Measurements from ENCODE around the gene BICD2. TPM values are rescaled to one million over a fixed set of nuclear protein-coding genes. Genes with fewer than 3 reads are reported as not detected.
"Not testable (repeated sequence)": the region's sequence is repeated elsewhere in the genome, so short reads cannot be mapped to it uniquely, and the experiment has no call there.

The BICD2 gene
- total RNA-seq (2014; rRNA removed; shearing (Covaris generic); ENCODE audit: low replicate concordance): 25.6 and 35.4 TPM in 2 replicates

- peak within 1 kb of the TSS; percentile 89 for H3K4me2 ChIP-seq (ENCODE audit: low read depth, low read length, poor library complexity, severe bottlenecking)
- H3K4me3 ChIP-seq (ENCODE audit: low read length): peak within 1 kb of the TSS; percentile 87
- H3K27me3 ChIP-seq (ENCODE audit: low read length): no peaks in the 10 kb centered on the region
- H3K9me2 ChIP-seq (replicated peaks; ENCODE audit: insufficient read depth, low read length): no peaks in the 10 kb centered on the region
- H3K36me3 ChIP-seq (ENCODE audit: insufficient read depth, low read length): no peaks in the 10 kb centered on the region
- no peaks in the 10 kb centered on the region for H3K9me3 ChIP-seq (ENCODE audit: low read length)
- no peak for DNase-seq
- peak within 1 kb of the TSS; percentile 87 for H3K27ac ChIP-seq (ENCODE audit: low read length)
- H3K9ac ChIP-seq (ENCODE audit: low read length): peak within 1 kb of the TSS; percentile 96
- H3K4me1 ChIP-seq (ENCODE audit: low read length): peaks cover 33% of the 10 kb centered on the region
- peak within 1 kb of the TSS; percentile 58; the same call in 1 of the 2 replicates for H2AFZ ChIP-seq (ENCODE audit: low read length)
- H4K20me1 ChIP-seq (ENCODE audit: insufficient read depth, low read depth, low read length): peaks cover 39% of the 10 kb centered on the region
- H3K79me2 ChIP-seq (ENCODE audit: low read length): peaks cover 51% of the 10 kb centered on the region
Measured at GRCh38 chr9:92764381-92764987, at the start of gene BICD2. BICD2 (minus strand) TSS chr9:92764833; CDS start chr9:92764744, 89 bp downstream.

- H3K36me3 ChIP-seq (ENCODE audit: insufficient read depth, low read length); H3K27ac ChIP-seq (ENCODE audit: low read length); H3K9ac ChIP-seq (ENCODE audit: low read length); H4K20me1 ChIP-seq (ENCODE audit: insufficient read depth, low read depth, low read length); H3K4me1 ChIP-seq (ENCODE audit: low read length); H3K79me2 ChIP-seq (ENCODE audit: low read length); H3K4me2 ChIP-seq (ENCODE audit: low read depth, low read length, poor library complexity, severe bottlenecking); H3K9me3 ChIP-seq (ENCODE audit: low read length); H3K27me3 ChIP-seq (ENCODE audit: low read length); H3K4me3 ChIP-seq (ENCODE audit: low read length); H2AFZ ChIP-seq (ENCODE audit: low read length); H3K9me2 ChIP-seq (replicated peaks; ENCODE audit: insufficient read depth, low read length); DNase-seq: not testable (repeated sequence)
Measured at GRCh38 chr9:92809629-92810326, 45.1 kb upstream of the BICD2 start.

- Histone ChIP-seq H3K9me3 (ENCODE audit: low read length) (no peaks in the 10 kb centered on the region), H3K36me3 (ENCODE audit: insufficient read depth, low read length) (no peaks in the 10 kb centered on the region), H3K9me2 (replicated peaks; ENCODE audit: insufficient read depth, low read length) (no peaks in the 10 kb centered on the region), H3K4me2 (ENCODE audit: low read depth, low read length, poor library complexity, severe bottlenecking) (no peak overlapping the region), H2AFZ (ENCODE audit: low read length) (no peak overlapping the region), H3K9ac (ENCODE audit: low read length) (no peak overlapping the region), H3K4me3 (ENCODE audit: low read length) (no peak overlapping the region), H3K4me1 (ENCODE audit: low read length) (no peaks in the 10 kb centered on the region), H3K27me3 (ENCODE audit: low read length) (no peaks in the 10 kb centered on the region; the same call in 1 of the 2 replicates), H3K27ac (ENCODE audit: low read length) (no peak overlapping the region), H3K79me2 (ENCODE audit: low read length) (no peaks in the 10 kb centered on the region), H4K20me1 (ENCODE audit: insufficient read depth, low read depth, low read length) (no peaks in the 10 kb centered on the region)
- no peak for DNase-seq
Measured at GRCh38 chr9:92808726-92809451, 44.3 kb upstream of the BICD2 start.

DNA sequence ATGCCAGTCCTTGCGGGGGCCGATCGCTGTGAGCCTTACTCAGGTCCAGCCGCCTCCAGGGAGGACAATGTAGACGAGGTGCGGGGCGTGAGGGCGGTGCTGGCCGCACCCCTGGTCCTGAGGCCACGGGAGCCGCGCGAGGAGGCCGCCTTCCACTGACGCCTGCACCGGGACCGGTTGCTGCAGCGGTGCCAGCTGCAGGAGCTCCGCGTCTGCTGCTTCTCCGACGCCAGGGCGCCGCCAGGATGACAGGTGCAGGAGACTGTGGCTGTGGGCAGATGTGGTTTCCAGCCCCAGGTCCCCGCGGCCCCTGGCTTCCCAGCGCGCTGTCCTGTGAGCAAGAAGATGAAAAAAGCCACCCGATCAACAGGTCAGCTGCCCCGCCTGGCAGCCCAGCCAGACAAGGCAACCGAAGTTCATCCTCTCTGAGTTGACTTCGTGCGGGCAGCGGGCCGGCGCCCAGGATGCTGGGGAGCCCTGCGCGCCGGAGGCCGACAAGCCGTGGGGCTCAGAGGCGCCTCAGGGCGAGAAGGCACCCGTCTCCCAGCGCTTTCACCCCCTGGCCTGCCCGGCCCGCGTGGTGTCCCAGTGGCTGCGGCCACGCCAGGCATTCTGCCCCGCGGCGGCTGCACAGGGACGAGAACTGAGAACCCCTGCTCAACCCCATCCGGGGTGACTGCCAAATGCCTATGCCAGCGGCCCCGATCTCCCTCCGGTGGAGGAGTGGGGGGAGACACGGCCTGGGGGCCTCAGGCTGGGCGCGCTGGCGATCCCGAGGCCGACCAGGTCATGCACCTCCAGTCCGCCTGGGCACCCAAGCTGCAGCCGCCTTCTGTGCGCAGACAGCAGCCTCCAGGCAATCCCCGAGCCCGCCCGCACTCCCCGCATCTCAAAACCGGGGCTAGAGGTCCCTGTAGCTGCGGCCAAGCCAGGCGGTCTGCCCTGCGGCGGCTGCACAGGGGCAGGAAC, 43.4 kb upstream of the BICD2 start:
- DNase-seq: no peak
- Histone ChIP-seq H3K9me2 (replicated peaks; ENCODE audit: insufficient read depth, low read length) (no peaks in the 10 kb centered on the region), H3K79me2 (ENCODE audit: low read length) (no peaks in the 10 kb centered on the region), H4K20me1 (ENCODE audit: insufficient read depth, low read depth, low read length) (no peaks in the 10 kb centered on the region), H3K27me3 (ENCODE audit: low read length) (no peaks in the 10 kb centered on the region; the same call in 1 of the 2 replicates), H3K4me3 (ENCODE audit: low read length) (no peak overlapping the region), H2AFZ (ENCODE audit: low read length) (no peak overlapping the region), H3K4me2 (ENCODE audit: low read depth, low read length, poor library complexity, severe bottlenecking) (no peak overlapping the region), H3K36me3 (ENCODE audit: insufficient read depth, low read length) (no peaks in the 10 kb centered on the region), H3K9me3 (ENCODE audit: low read length) (no peaks in the 10 kb centered on the region), H3K4me1 (ENCODE audit: low read length) (no peaks in the 10 kb centered on the region), H3K27ac (ENCODE audit: low read length) (no peak overlapping the region), H3K9ac (ENCODE audit: low read length) (no peak overlapping the region)

- no peaks in the 10 kb centered on the region for H3K36me3 ChIP-seq (ENCODE audit: insufficient read depth, low read length)
Measured at GRCh38 chr9:92807031-92807756, 42.6 kb upstream of the BICD2 start.

DNA sequence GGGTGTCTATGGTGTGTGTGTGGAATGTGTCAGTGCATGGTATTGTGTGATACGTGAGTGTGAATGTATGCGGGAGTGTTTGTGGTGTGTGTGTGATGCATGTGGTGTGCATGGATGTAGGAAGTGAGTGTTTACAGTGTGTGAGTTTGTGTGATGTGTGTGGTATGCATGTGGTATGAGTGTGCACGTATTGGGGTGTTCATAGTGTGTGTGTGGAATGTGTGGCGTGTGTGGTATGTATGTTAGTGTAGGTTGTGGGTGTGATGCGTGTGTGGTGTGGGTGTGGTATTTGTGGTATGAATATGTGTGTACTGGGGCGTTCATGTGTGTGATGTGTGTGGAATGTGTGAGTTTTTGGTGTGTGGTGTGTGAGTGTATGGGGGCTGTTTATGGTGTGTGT, 40.1 kb upstream of the BICD2 start:
- Histone ChIP-seq H3K4me3 (ENCODE audit: low read length) (no peak overlapping the region), H3K4me1 (ENCODE audit: low read length) (no peaks in the 10 kb centered on the region), H3K9me2 (replicated peaks; ENCODE audit: insufficient read depth, low read length) (no peaks in the 10 kb centered on the region), H3K36me3 (ENCODE audit: insufficient read depth, low read length) (no peaks in the 10 kb centered on the region), H3K9ac (ENCODE audit: low read length) (no peak overlapping the region), H3K9me3 (ENCODE audit: low read length) (no peaks in the 10 kb centered on the region), H3K4me2 (ENCODE audit: low read depth, low read length, poor library complexity, severe bottlenecking) (no peak overlapping the region), H4K20me1 (ENCODE audit: insufficient read depth, low read depth, low read length) (no peaks in the 10 kb centered on the region), H3K79me2 (ENCODE audit: low read length) (no peaks in the 10 kb centered on the region), H3K27ac (ENCODE audit: low read length) (no peak overlapping the region), H2AFZ (ENCODE audit: low read length) (no peak overlapping the region), H3K27me3 (ENCODE audit: low read length) (no peaks in the 10 kb centered on the region; the same call in 1 of the 2 replicates)
- no peak for DNase-seq

More at GRCh38 chr9:92807031-92807756, 42.6 kb upstream of the BICD2 start:
- no peak for DNase-seq
- no peaks in the 10 kb centered on the region for H4K20me1 ChIP-seq (ENCODE audit: insufficient read depth, low read depth, low read length)
- H3K79me2 ChIP-seq (ENCODE audit: low read length): no peaks in the 10 kb centered on the region
- H2AFZ ChIP-seq (ENCODE audit: low read length): no peak overlapping the region
- no peaks in the 10 kb centered on the region; the same call in 1 of the 2 replicates for H3K27me3 ChIP-seq (ENCODE audit: low read length)
- no peaks in the 10 kb centered on the region for H3K9me3 ChIP-seq (ENCODE audit: low read length)
- no peak overlapping the region for H3K4me3 ChIP-seq (ENCODE audit: low read length)
- no peak overlapping the region for H3K27ac ChIP-seq (ENCODE audit: low read length)
- H3K4me1 ChIP-seq (ENCODE audit: low read length): no peaks in the 10 kb centered on the region
- H3K9me2 ChIP-seq (replicated peaks; ENCODE audit: insufficient read depth, low read length): no peaks in the 10 kb centered on the region
- H3K4me2 ChIP-seq (ENCODE audit: low read depth, low read length, poor library complexity, severe bottlenecking): no peak overlapping the region
- no peak overlapping the region for H3K9ac ChIP-seq (ENCODE audit: low read length)

DNA sequence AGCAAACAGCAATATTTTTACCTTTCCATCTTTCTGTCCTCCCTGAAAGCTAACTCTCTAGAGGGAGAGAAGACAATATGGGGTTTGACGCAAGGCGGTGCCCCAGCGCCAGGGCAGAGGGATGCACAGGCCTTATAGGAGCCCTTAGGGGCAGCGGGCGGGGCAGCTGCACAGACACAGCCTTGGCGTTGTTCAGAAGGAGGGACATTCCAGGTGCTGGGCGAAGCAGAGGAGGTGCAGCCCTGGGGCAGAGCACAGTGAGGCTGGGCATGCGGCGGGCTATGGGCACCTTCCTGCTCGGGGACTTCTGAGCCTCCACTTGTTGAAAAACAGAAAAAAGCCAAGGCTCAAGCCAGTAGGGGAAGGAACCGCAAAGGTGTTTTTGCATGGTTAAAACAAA, 33.7 kb upstream of the BICD2 start:
- Histone ChIP-seq H4K20me1 (ENCODE audit: insufficient read depth, low read depth, low read length) (no peaks in the 10 kb centered on the region), H3K4me1 (ENCODE audit: low read length) (peaks cover 5% of the 10 kb centered on the region), H3K36me3 (ENCODE audit: insufficient read depth, low read length) (no peaks in the 10 kb centered on the region), H3K4me2 (ENCODE audit: low read depth, low read length, poor library complexity, severe bottlenecking) (no peak overlapping the region), H3K79me2 (ENCODE audit: low read length) (no peaks in the 10 kb centered on the region), H3K4me3 (ENCODE audit: low read length) (no peak overlapping the region), H2AFZ (ENCODE audit: low read length) (no peak overlapping the region), H3K9me2 (replicated peaks; ENCODE audit: insufficient read depth, low read length) (no peaks in the 10 kb centered on the region), H3K9ac (ENCODE audit: low read length) (no peak overlapping the region), H3K9me3 (ENCODE audit: low read length) (no peaks in the 10 kb centered on the region), H3K27ac (ENCODE audit: low read length) (no peak overlapping the region), H3K27me3 (ENCODE audit: low read length) (no peaks in the 10 kb centered on the region)
- no peak for DNase-seq
